HepG2 (cell line): ENCODE results near the gene CSNK1D. TPM values are rescaled to one million over a fixed set of nuclear protein-coding genes. Genes with fewer than 3 reads are reported as not detected.

Experiments
- ATAC-seq: fragments of 200-7000 bp; cut with Tn5 transposase; 3 replicates; pipeline ENCODE4 v1.9.1; 2020; ENCODE audit warnings: mild to moderate bottlenecking, moderate library complexity
- BruUV-seq: library from RNA; stranded (reverse); fragments of 400-500 nt; replicated peaks from 2 replicates; lab custom pipeline; 2021; lab: Mats Ljungman, UMichigan
- CTCF ChIA-PET: fragments of 300-600 bp; formaldehyde crosslinking; extraction: SDS; loops from one replicate; lab custom pipeline; 2021; ENCODE audit warnings: low total read pairs, inconsistent platforms, low intra/inter-chr PET ratio; lab: Yijun Ruan, JAX
- POLR2A ChIA-PET: fragments of 350-600 bp; sonication (Branson Sonifier 250); formaldehyde crosslinking; loops from one replicate; lab custom pipeline; 2020; ENCODE audit warnings: antibody characterized with exemption, inconsistent platforms; lab: Yijun Ruan, JAX
- DNase-seq: peaks from one replicate; pipeline ENCODE4 v3.0.0-alpha.2; 2015; ENCODE audit warnings: low spot score
- FAIRE-seq: peaks from 3 replicates; lab custom pipeline; 2011; peaks lifted over from hg19 to GRCh38; lab: Jason Lieb, UNC
- H2AFZ ChIP-seq: one replicate; pipeline ENCODE4 v1.6.1; 2011; ENCODE audit warnings: low read length, inconsistent platforms
- H3K27ac ChIP-seq: fragments of 300-600 bp; 3 replicates; pipeline ENCODE4 v1.8.0; 2011; ENCODE audit warnings: mixed run types, mild to moderate bottlenecking, mixed read lengths, low read length, inconsistent platforms; ENCODE audit not compliant: insufficient read depth; ENCODE audit errors: extremely low read length
- H3K27me3 ChIP-seq, 2 experiments: fragments of 200-600 bp in 1 of 2; 2 replicates in 1 of 2; 3 replicates in 1 of 2; pipeline versions ENCODE4 v1.6.0 to v1.8.0; 2011; ENCODE audit warnings: low read length in 2 of 2, mild to moderate bottlenecking in 2 of 2, moderate library complexity in 2 of 2, inconsistent platforms in 1 of 2; ENCODE audit not compliant: insufficient read depth in 2 of 2, control insufficient read depth in 1 of 2
- H3K36me3 ChIP-seq, 2 experiments: fragments of 200-600 bp in 1 of 2; replicated peaks in 1 of 2; 2 replicates in 1 of 2; 3 replicates in 1 of 2; pipeline versions ENCODE4 v1.5.1 to v1.8.0; 2011; ENCODE audit warnings: low read length in 2 of 2, inconsistent platforms in 1 of 2; ENCODE audit not compliant: insufficient read depth in 2 of 2, control insufficient read depth in 1 of 2
- H3K4me1 ChIP-seq: 2 replicates; pipeline ENCODE4 v1.5.1; 2012; ENCODE audit warnings: low read length, inconsistent platforms; ENCODE audit not compliant: insufficient read depth
- H3K4me2 ChIP-seq: 2 replicates; pipeline ENCODE4 v1.6.0; 2011; ENCODE audit warnings: low read depth, low read length, inconsistent platforms
- H3K4me3 ChIP-seq, 3 experiments: fragments of 200-600 bp in 1 of 3; sonication (generic), shearing (Covaris generic) in 1 of 3; replicated peaks in 1 of 3; 2 replicates each; pipeline ENCODE4 v1.5.1; 2011 to 2016; ENCODE audit warnings: low read length in 3 of 3, inconsistent platforms in 2 of 3, low read depth in 2 of 3, mild to moderate bottlenecking in 2 of 3, control low read depth in 1 of 3, mixed read lengths in 1 of 3; ENCODE audit not compliant: insufficient read depth in 1 of 3
- H3K79me2 ChIP-seq: one replicate; pipeline ENCODE4 v1.6.1; 2011; ENCODE audit warnings: low read length, inconsistent platforms; ENCODE audit not compliant: insufficient read depth
- H3K9ac ChIP-seq: 2 replicates; pipeline ENCODE4 v1.6.0; 2011; ENCODE audit warnings: mild to moderate bottlenecking, low read depth, low read length, inconsistent platforms; ENCODE audit not compliant: insufficient read depth
- H3K9me3 ChIP-seq: 2 replicates; pipeline ENCODE4 v1.5.1; 2012; ENCODE audit warnings: mild to moderate bottlenecking, low read length
- H4K20me1 ChIP-seq: 2 replicates; pipeline ENCODE4 v1.6.0; 2011; ENCODE audit warnings: inconsistent platforms, mild to moderate bottlenecking, low read length, moderate library complexity; ENCODE audit not compliant: insufficient read depth
- BHLHE40 ChIP-seq: IDR thresholded peaks from 2 replicates; pipeline ENCODE4 v1.6.1; 2011; ENCODE audit warnings: low read length, improper control_type of control experiment
- BRD4 ChIP-seq: sonication (generic); formaldehyde crosslinking; IDR thresholded peaks from 2 replicates; pipeline ENCODE4 v1.4.0; 2020; ENCODE audit warnings: missing genetic modification reagents
- CHCHD3 ChIP-seq: sonication (generic); formaldehyde crosslinking; IDR thresholded peaks from 2 replicates; pipeline ENCODE4 v1.8.0; 2022; ENCODE audit warnings: mild to moderate bottlenecking, missing genetic modification reagents, moderate library complexity
- EEA1 ChIP-seq: sonication (generic); formaldehyde crosslinking; IDR thresholded peaks from 2 replicates; pipeline ENCODE4 v1.5.1; 2020; ENCODE audit warnings: mild to moderate bottlenecking, missing genetic modification reagents, borderline replicate concordance
- ELF4 ChIP-seq: sonication (generic); formaldehyde crosslinking; IDR thresholded peaks from 2 replicates; pipeline ENCODE4 v1.5.0; 2020; ENCODE audit warnings: missing genetic modification reagents, mild to moderate bottlenecking, moderate library complexity, borderline replicate concordance
- KDM2A ChIP-seq: sonication (generic); formaldehyde crosslinking; IDR thresholded peaks from 2 replicates; pipeline ENCODE4 v1.4.0; 2020; ENCODE audit warnings: low read depth, missing genetic modification reagents, borderline replicate concordance
- RFX1 ChIP-seq: fragments of 450-650 bp; IDR thresholded peaks from 2 replicates; pipeline ENCODE4 v1.6.1; 2017
- SMARCE1 ChIP-seq: fragments of 450-650 bp; IDR thresholded peaks from 2 replicates; pipeline ENCODE4 v1.6.1; 2017; ENCODE audit warnings: borderline replicate concordance
- TMF1 ChIP-seq: sonication (generic); formaldehyde crosslinking; IDR thresholded peaks from 2 replicates; pipeline ENCODE4 v1.8.1; 2022; ENCODE audit warnings: low read depth, missing genetic modification reagents
- ZBTB38 ChIP-seq: sonication (generic); formaldehyde crosslinking; IDR thresholded peaks from 2 replicates; pipeline ENCODE4 v1.5.1; 2020; ENCODE audit warnings: mild to moderate bottlenecking, missing genetic modification reagents
- ZC3H4 ChIP-seq: sonication (generic); formaldehyde crosslinking; IDR thresholded peaks from 2 replicates; pipeline ENCODE4 v1.4.0; 2020; ENCODE audit warnings: missing genetic modification reagents, borderline replicate concordance
- ZNF556 ChIP-seq: sonication (generic); formaldehyde crosslinking; IDR thresholded peaks from 2 replicates; pipeline ENCODE4 v1.4.0; 2020; ENCODE audit warnings: mild to moderate bottlenecking, missing genetic modification reagents, borderline replicate concordance
- ZNF883 ChIP-seq: sonication (generic); formaldehyde crosslinking; IDR thresholded peaks from 2 replicates; pipeline ENCODE4 v1.5.1; 2020; ENCODE audit warnings: mild to moderate bottlenecking, missing genetic modification reagents; ENCODE audit errors: not compliant biosample characterization
- ZSCAN29 ChIP-seq: sonication (generic); formaldehyde crosslinking; conservative IDR thresholded peaks from 2 replicates; pipeline ENCODE4 v1.4.0; 2020; ENCODE audit warnings: mild to moderate bottlenecking, missing genetic modification reagents
- ZZZ3 ChIP-seq: sonication (generic); formaldehyde crosslinking; IDR thresholded peaks from 2 replicates; pipeline ENCODE4 v1.4.0; 2020; ENCODE audit warnings: missing genetic modification reagents, mild to moderate bottlenecking, borderline replicate concordance
- WGBS: methylation state at CpG from one replicate; pipeline ENCODE4 v1.1.6; 2017; ENCODE audit warnings: low lambda C conversion rate; 5-methylcytosine and 5-hydroxymethylcytosine counted together
- in situ Hi-C: cut with HindIII; loops from 2 replicates; pipeline ENCODE4 v1.10.0; 2017; ENCODE audit warnings: low pct_unique_long_range_greater_than_20kb; ENCODE audit not compliant: extremely low pct_ligation_motif_present
- intact Hi-C: fragments of 100-400 bp; cut with micrococcal nuclease; formaldehyde crosslinking; loops from one replicate; pipeline ENCODE4 v1.10.0; 2022; ENCODE audit not compliant: unreplicated experiment
- polyA plus RNA-seq, 8 experiments: library from polyadenylated mRNA; depleted of rRNA in 3 of 8; stranded (reverse) in 7 of 8; unstranded in 1 of 8; fragments of >200 nt; fragmentation: Illumina TruSeq in 4 of 8; extraction: Trizol in 4 of 8; gene quantifications; 2 replicates each; pipeline versions ENCODE4 v1.2.1 to v1.2.3, GENCODE V29; 2011 to 2016; ENCODE audit warnings: low read depth in 4 of 8, missing spikeins in 1 of 8, mixed read lengths in 1 of 8; ENCODE audit not compliant: insufficient read depth in 1 of 8
- total RNA-seq, 5 experiments: library from RNA; depleted of rRNA; stranded (reverse); fragments of >200 nt; fragmentation: Illumina TruSeq; extraction: Trizol; gene quantifications; 2 replicates each; pipeline ENCODE4 v1.2.3, GENCODE V29; 2016; ENCODE audit warnings: low read depth in 1 of 5
- TF ChIP-seq, protein P1 (sequence below): sonication (generic); formaldehyde crosslinking; IDR thresholded peaks from 2 replicates; pipeline ENCODE4 v1.5.0; 2020; ENCODE audit warnings: mild to moderate bottlenecking, missing genetic modification reagents
- TF ChIP-seq, protein P2 (sequence below): sonication (generic); formaldehyde crosslinking; IDR thresholded peaks from 2 replicates; pipeline ENCODE4 v1.4.0; 2020; ENCODE audit warnings: missing genetic modification reagents, borderline replicate concordance
- TF ChIP-seq, protein P3 (sequence below): sonication (generic); formaldehyde crosslinking; IDR thresholded peaks from 2 replicates; pipeline ENCODE4 v1.4.0; 2020; ENCODE audit warnings: missing genetic modification reagents, mild to moderate bottlenecking, borderline replicate concordance

Gene CSNK1D
- total and polyA plus RNA-seq, 2 of the 13 experiments (the other 11 are each of a cell fraction or from before 2014, with no cell fraction given): 31.5 to 128 TPM

DNA sequence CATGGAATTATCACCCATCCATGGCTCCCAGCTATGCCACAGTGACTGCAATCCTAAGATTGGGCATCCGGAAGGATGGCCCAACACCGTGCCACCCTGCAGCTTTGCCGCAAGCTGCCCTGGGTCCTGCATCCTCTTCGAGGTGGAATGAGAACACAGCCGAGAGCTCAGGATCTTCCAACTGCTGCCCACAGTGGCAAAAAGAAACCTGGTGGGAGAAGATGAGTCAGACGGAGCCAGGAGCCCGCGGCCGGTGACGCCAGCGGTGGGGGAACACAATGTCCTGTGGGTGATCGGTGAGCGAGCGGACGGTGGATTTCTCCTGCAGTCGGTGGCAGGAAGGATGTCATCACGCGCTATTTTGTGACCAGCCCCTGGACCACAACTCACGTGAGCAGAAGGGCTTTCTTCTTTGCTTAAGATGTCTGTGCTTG lies 23.8 kb upstream of the CSNK1D start:
- Histone ChIP-seq H3K9ac (peak overlapping the region; percentile 71; the same call in 1 of the 2 replicates), H3K27ac (no peak overlapping the region), H4K20me1 (no peaks in the 10 kb centered on the region), H3K4me1 (peaks cover 89% of the 10 kb centered on the region), H3K36me3 (no peaks in the 10 kb centered on the region), H3K27me3 (no peaks in the 10 kb centered on the region), H2AFZ (no peak overlapping the region), H3K4me3 (peak overlapping the region; percentile 52 to 78 (median 56)), H3K79me2 (no peaks in the 10 kb centered on the region), H3K4me2 (peak overlapping the region; percentile 99), H3K9me3 (no peaks in the 10 kb centered on the region)
- DNase-seq (no peak), FAIRE-seq (no peak), ATAC-seq (no peak)
- intact Hi-C loops (loop anchor here (5.0 kb wide), 1 partner anchor 40 kb away; no protein-coding TSS in a partner anchor), in situ Hi-C loops (no loop called here)
- CTCF ChIA-PET: no interaction called here
- POLR2A ChIA-PET: interaction anchor here (1.1 to 12.8 kb wide), 14 partner anchors 9 to 206 kb away, joined by 3 to 270 read pairs (median 24); partner anchors contain the start of genes CD7, CSNK1D and SECTM1
- 42% methylated on average over 19 of the region's 19 CpGs for WGBS
- no TSS peak for BruUV-seq
- TF ChIP-seq ZSCAN29 (no peak), ELF4 (CRISPR knock-in tag) (no peak), BHLHE40 (peak; percentile 87), ZNF883 (no peak), BRD4 (CRISPR knock-in tag) (no peak), ZZZ3 (CRISPR knock-in tag) (no peak), SMARCE1 (no peak), CHCHD3 (CRISPR knock-in tag) (0 out of 2 replicates have a peak, but pooled peaks have one; percentile 2), RFX1 (no peak), ZNF556 (no peak), TMF1 (CRISPR knock-in tag) (no peak), ZC3H4 (CRISPR knock-in tag) (peak; percentile 70; the same call in 1 of the 2 replicates), ZBTB38 (CRISPR knock-in tag) (peak; percentile 94), EEA1 (CRISPR knock-in tag) (no peak), KDM2A (no peak)
- TF ChIP-seq, protein P1, sequence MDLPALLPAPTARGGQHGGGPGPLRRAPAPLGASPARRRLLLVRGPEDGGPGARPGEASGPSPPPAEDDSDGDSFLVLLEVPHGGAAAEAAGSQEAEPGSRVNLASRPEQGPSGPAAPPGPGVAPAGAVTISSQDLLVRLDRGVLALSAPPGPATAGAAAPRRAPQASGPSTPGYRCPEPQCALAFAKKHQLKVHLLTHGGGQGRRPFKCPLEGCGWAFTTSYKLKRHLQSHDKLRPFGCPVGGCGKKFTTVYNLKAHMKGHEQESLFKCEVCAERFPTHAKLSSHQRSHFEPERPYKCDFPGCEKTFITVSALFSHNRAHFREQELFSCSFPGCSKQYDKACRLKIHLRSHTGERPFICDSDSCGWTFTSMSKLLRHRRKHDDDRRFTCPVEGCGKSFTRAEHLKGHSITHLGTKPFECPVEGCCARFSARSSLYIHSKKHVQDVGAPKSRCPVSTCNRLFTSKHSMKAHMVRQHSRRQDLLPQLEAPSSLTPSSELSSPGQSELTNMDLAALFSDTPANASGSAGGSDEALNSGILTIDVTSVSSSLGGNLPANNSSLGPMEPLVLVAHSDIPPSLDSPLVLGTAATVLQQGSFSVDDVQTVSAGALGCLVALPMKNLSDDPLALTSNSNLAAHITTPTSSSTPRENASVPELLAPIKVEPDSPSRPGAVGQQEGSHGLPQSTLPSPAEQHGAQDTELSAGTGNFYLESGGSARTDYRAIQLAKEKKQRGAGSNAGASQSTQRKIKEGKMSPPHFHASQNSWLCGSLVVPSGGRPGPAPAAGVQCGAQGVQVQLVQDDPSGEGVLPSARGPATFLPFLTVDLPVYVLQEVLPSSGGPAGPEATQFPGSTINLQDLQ (CRISPR knock-in tag): no peak
- TF ChIP-seq, protein P2, sequence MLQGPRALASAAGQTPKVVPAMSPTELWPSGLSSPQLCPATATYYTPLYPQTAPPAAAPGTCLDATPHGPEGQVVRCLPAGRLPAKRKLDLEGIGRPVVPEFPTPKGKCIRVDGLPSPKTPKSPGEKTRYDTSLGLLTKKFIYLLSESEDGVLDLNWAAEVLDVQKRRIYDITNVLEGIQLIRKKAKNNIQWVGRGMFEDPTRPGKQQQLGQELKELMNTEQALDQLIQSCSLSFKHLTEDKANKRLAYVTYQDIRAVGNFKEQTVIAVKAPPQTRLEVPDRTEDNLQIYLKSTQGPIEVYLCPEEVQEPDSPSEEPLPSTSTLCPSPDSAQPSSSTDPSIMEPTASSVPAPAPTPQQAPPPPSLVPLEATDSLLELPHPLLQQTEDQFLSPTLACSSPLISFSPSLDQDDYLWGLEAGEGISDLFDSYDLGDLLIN (CRISPR knock-in tag): no peak
- TF ChIP-seq, protein P3, sequence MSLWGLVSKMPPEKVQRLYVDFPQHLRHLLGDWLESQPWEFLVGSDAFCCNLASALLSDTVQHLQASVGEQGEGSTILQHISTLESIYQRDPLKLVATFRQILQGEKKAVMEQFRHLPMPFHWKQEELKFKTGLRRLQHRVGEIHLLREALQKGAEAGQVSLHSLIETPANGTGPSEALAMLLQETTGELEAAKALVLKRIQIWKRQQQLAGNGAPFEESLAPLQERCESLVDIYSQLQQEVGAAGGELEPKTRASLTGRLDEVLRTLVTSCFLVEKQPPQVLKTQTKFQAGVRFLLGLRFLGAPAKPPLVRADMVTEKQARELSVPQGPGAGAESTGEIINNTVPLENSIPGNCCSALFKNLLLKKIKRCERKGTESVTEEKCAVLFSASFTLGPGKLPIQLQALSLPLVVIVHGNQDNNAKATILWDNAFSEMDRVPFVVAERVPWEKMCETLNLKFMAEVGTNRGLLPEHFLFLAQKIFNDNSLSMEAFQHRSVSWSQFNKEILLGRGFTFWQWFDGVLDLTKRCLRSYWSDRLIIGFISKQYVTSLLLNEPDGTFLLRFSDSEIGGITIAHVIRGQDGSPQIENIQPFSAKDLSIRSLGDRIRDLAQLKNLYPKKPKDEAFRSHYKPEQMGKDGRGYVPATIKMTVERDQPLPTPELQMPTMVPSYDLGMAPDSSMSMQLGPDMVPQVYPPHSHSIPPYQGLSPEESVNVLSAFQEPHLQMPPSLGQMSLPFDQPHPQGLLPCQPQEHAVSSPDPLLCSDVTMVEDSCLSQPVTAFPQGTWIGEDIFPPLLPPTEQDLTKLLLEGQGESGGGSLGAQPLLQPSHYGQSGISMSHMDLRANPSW (CRISPR knock-in tag): no peak
